NOMO-1 treated with DMSO at 0.1 percent for 48 hours (cell line): ENCODE measurements around the gene FOXL2.

Experiments
- DNase-seq: peaks from one replicate; lab custom pipeline; 2025; ENCODE audit not compliant: unreplicated experiment; lab: John Stamatoyannopoulos, UW

Gene FOXL2

DNA sequence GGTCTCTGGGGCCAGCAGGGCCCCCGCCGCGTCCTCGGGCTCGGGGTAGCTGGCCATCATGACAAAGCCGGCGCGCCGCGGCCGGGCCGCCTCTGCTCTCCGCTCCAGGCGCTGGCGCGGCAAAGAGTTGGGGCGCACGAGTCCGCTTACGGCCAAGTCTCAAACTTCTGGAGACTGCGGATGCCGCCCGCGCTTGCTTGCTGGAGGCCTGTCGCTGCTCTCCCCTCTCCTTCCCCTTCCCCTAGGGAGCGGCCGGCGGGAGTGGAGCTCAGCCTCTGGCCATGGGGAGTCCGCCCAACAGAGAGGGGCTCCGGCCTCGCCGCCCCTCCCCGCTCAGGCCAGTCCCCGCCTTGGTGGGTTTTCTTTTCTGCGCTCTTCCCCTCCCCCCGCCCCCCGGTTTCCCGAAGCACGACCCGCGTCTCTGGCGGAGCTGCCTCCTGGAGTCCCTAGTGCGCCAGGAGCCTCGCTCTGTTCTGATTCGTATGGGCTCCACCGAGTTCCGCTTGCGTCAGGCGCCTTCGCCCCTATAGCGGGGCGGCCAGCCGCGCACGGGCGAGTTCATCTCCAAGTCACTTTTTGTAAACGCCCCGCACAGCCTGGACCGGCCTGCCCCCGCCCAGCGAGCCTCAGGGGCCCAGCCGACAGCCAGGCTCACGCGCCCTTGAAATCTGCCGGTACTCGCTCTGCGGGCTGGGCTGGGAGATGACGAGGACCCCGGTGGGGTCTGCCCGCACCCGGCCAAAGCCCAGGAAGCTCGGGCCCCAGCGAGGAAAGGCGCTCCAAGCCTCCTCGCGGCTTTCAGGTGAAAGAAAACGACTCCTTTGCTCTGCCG is at the start of gene FOXL2, which contains the start of gene FOXL2NB:
Gene FOXL2 (minus strand): TSS at position 475 of the 832 bp plus-strand sequence. CDS start 415 bp downstream, at position 60.
Gene FOXL2NB (plus strand): TSS at position 555 of the 832 bp plus-strand sequence. CDS start 148 bp downstream, at position 703.
- peak; percentile 28 for DNase-seq

DNA sequence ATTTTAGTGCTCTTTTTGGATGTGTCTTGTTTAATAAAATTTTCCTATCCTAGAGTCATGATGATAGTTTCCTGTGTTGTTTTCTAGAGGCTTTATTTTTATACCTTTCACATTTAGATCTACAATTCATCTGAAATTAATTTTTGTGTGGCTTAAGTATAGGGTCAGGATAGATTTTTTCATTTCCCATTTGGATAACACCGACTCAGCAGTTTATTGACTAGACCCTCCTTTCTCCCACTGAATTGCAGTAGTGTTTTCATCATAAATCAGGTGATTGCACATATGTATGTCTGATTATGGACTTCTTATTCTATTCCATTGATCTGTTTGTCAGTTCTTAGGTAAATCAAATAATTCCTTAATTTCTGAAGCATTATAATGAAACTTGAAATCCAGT is 48.8 kb upstream of the FOXL2 start:
- no peak for DNase-seq

GRCh38 chr3:138987181-138987580 is 40.2 kb upstream of the FOXL2 start:
- DNase-seq = no peak

DNA sequence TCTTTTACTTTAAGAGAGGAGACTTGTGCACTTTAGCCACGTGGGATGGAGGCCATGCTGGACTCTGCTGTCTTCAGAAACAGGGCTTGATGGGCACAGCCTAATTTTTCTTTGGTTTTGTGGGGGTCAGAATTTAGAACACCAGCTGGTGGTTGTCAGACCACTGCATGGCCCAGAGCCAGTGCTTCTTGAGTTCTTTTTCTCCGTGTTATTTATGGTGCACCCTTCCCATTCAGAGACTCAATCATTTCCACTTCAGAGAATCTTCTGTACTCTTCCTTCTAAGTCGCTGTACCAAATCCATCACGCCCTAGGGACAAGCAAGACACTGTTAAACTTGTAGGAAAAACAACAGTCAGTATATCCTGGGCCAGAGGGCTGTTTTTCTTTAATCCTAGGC is 39.0 kb upstream of the FOXL2 start:
- DNase-seq = no peak

GRCh38 chr3:138984816-138985215 is 37.9 kb upstream of the FOXL2 start:
- no peak for DNase-seq

- no peak for DNase-seq
These were observed 29.1 kb upstream of the FOXL2 start for GRCh38 chr3:138976047-138976446.

DNA sequence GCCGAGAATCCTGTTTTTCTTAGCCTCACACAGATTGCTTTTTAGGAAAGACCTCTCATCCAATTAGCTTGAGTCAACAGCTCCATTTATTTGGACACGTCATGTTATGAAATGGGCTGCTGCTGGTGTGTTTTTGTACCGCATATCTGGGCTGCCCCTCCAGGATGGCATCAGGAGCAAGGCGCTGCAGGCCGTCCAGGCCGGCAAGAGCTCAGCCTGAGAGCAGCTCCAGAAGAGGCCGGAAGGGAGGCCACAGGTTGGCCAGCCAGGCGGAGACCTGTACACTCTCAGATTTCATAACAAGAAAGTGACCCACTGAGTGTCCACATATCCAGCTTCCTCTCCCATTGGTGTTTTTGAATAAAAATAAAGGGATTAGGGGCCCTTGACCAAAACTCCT is 28.4 kb upstream of the FOXL2 start:
- DNase-seq = no peak

- DNase-seq = no peak
These were observed 27.5 kb upstream of the FOXL2 start for GRCh38 chr3:138974462-138974861.

DNA sequence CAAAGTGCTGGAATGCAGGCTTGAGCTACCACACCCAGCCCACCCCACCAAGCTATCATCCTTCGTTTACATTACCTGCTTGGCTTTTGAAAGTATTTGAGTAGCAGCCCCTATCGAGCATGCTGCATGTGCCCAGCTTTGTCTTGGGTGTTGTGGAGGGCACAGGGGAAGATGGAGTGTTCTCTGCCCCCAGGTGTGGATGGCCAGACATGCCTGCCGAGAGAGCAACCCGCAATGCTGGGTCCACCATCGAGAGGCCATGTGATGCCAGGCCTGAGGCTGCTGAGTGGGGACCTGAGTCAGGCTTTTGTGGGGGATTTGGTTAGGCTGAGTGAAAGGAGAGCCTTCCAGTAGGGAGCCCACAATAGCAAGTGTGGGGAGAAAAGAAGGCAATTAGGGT is 26.0 kb upstream of the FOXL2 start:
- DNase-seq = no peak

DNA sequence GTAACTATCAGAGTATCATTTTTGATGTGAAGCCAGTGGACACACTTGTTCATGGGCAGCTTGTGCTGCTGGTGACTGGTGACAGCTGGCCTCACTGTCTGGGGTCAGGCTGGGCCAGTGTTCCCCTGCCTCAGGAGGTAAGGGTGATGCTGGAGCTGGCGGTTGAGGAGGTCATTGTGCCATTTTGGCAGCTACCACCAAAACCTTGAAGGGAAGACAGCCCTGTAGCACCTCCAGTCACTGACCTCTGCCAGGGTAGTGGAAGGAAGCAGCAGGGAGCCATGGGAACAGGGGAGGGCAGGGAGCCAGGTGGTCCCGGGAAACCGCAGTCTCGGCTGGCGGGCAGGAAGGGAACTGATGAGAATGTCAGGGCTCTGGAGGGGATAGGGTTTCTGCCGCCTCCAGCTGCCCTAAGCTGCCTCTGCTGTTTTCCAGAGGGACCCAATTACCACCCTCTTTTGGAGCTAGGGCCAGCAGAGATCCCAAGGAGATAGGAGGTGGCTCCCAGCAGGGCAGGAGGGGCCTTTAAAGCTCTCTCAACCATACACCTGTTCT is 24.9 kb upstream of the FOXL2 start:
- DNase-seq = no peak

DNA sequence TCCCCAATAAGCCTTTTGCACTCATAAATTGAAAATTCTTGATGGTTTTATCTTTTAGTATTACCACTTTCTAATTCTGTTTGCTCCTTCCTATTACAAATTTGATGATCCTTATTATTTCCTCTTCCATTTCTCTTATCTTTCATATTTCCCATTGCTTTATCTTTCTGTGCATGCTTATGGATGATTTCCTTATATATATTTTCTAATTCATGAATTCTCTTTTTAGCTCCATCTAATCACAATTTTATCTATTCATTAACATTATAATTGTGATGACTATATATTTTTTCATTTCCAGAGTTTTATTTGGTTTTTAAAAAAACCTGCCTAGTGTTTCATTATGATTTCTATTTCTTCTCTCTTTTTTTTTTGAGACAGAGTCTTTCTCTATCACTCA is 18.0 kb upstream of the FOXL2 start:
- no peak for DNase-seq

DNA sequence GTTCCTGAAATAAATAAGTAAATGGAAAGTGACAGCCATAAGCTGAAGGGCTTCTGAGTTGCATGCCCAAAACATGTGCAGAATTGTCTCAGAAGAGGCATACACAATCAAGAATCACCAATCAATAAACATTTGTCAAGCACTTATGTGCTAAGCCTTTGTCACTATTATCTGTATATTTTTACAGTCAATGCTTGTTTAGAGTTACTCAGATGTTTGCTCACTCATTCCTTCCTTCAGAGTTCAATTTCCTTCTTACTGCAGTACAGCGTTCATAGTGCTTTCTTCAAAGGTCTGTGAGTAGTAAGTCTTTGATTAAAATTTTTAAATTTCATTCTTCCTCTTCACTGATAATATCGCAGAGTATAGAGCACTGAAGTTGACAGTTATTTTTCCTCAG is 17.3 kb upstream of the FOXL2 start:
- no peak for DNase-seq

DNA sequence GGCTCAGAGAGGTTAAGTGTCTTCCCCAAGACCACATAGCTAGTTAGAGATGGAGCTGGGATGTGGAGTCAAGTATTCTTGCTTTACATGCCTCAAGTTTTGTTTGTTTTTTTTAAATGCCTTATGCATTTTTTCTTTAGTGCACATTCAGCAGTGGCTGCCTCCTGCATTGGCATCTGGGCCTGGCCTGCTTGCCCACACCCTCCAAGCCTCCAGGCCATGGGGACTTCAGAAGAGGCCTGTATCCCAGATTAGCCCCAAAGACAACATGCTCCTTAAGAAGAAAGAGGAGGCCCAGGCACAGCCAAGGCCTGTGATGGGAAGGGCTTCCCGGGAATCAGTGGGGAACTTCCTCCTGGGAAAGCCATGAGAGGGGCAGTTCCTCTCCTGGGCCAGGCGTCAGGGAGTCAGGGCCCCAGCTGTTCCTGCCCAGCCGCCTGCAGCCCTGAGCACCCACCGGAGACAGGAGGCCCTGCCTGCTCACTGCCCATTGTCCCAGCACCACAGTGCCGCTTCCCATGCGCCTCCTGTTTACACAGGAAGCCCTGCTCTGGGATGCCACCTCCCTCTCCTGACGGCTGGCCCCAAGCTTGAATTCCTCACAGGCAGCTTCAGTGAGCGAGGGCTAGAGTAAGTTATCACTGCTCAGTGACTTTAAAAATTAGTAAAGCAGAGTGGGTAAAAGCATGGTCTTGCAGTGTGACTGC is 16.1 kb upstream of the FOXL2 start:
- no peak for DNase-seq

- no peak for DNase-seq
These were observed 13.5 kb upstream of the FOXL2 start for GRCh38 chr3:138960417-138960852.

DNA sequence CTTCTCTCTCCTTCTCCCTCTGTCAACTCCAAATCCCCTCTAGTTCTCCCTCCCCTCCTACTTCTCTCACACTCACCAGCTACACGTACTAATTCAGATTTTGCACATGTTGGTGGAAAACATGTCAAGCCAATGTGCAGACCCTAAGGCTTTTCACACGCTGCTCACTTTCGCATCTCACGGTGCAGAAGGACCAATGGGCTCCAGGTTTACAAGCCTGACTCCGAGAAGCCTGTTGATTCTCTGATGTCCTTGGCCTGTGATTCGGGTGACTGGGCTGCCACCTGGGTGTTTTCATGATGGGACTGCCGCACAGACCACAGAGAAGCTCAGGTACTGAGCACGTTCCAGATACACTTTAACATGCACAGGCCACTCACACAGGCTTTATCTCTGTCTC is 3.8 kb upstream of the FOXL2 start:
- no peak for DNase-seq

DNA sequence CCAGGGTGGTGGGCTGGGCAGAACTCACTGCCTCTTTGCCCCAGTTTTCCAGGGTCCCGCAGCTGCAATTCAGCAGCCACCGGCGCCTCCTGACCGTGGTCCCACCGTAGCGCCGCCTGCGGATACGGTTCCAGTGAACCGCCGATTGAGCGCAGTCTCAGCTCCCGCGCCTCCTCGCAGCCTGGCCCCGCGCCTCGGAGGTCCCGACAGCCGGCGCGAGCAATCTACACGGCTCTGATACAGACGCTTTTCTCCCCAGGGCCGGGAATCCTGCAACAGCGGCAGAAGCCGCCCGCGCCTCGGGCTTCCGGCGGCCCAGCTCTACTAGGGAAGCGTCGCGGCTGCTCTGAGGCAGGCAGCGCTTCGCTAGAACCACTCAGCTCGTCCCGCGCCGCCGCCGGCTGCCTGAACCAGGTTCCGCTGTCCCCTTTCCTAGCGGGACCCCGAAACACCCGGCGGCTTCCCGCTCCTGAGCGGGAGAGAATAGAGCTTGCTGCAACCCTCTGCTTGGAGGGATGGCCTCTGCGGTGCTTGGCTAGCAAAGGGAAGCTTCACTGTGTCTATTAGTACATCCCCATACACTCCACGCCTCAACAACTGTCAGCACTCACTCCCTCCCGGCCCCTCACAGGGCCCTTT is 3.2 kb upstream of the FOXL2 start:
- no peak for DNase-seq

DNA sequence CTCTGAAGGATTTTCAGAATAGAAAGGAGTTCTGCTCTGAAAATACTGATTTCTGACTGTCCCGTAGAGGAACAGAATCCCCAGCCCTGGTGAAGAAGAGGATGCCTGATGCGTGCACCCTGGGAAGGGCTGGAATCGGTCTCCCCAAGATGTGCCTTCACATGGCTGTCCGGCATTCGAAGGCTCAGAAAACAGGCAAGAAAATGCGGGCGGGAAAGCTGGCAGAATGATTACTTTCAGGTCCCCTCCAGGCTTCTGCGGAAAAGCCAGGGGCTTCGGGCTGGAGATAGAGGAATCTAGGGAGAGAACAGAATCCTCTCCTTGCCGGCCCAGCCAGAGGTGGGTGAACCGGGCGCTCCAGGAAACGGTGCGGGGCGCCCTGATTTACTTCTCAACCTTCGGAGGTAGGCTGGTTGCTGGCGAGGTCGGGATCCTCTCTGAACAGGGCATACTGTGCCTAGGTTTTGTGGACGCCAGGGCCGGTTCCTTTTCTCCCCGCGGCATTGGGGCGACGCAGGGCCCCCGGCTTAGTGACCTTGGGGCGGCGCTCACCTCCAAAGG is 2.6 kb upstream of the FOXL2 start:
- no peak for DNase-seq

GRCh38 chr3:138949002-138949418 is 2.1 kb upstream of the FOXL2 start:
- no peak for DNase-seq

DNA sequence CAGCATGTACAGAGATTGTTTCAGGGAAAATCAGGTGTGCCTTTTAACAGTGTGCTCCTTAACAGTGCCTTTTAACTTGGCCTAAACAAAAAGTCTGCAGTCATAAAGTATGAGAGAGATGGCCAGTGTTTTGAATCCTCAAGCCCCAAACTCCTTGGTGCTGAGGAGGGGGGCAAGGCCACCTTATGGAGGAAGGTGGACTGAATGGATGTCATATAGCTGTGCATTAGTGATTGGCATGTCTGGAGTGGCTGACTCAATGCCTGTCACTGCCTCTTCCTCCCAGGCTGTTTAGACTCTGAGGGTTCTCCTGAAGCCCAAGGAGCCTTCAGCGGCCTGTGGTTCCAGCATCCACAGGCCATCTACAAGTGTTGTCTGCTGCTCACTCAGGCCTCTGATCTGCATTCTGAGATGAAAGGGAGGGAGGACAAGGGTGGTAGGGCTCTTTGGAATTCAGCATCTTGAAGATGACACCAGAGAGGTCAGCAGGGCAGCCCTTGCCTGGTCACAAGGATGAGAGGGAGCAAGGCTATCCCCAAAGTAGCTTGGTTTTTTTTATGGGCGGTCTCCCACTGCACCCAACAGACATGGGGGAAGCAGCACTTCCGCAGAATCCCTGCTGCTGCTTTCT is 1.5 kb upstream of the FOXL2 start:
- DNase-seq = no peak

DNA sequence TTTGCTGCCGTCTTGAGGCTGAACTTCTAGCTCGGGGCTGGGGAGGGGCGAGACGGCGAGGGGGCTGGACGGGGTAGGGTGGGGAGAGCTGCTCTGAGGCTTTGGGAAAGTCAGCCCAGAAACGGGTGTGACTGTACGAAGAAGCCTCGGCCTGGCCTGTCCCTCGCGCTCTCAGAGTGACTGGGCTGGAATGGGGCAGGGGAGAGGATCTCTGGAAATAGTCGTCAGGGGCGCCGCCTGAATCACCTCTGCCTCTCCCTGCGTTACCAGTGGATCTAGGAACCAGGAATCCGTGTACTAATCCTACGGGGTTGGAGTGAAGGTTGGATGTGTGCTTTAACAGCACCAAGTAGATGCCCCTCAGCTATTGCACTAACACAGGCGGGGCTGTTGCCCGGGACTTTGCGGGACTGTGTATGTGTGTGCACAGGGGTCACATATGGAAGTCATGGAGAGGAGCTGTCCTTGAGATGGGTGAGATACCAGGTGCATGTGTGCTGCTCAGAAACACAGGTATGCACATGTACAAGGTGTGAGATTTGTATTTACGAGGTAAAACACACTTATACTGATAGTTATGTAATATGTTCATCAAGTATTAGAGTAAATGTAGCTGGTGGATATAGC is 671 bp upstream of the FOXL2 start:
- DNase-seq = no peak
